H9 (cell line): Measurements from ENCODE around the gene ACTN3. TPM values are rescaled to one million over a fixed set of nuclear protein-coding genes. Genes with fewer than 3 reads are reported as not detected.

Experiments
- DNase-seq: peaks from one replicate; pipeline ENCODE4 v3.0.0-alpha.2; 2017
- H2AFZ ChIP-seq: one replicate; pipeline ENCODE4 v1.6.1; 2013; ENCODE audit warnings: mild to moderate bottlenecking, low read length, control low read depth, moderate library complexity
- H2AK5ac ChIP-seq: 2 replicates; pipeline ENCODE4 v1.6.1; 2013; ENCODE audit warnings: low read length, control low read depth, mixed read lengths; ENCODE audit not compliant: insufficient read length
- H2BK120ac ChIP-seq: one replicate; pipeline ENCODE4 v1.6.1; 2013; ENCODE audit warnings: low read depth, mild to moderate bottlenecking, low read length, control low read depth, inconsistent platforms; ENCODE audit not compliant: poor library complexity, severe bottlenecking
- H2BK12ac ChIP-seq: 2 replicates; pipeline ENCODE4 v1.6.1; 2013; ENCODE audit warnings: low read length, control low read depth, mixed read lengths, low read depth; ENCODE audit not compliant: insufficient read length
- H2BK15ac ChIP-seq: 2 replicates; pipeline ENCODE4 v1.6.1; 2013; ENCODE audit warnings: low read depth, low read length, control low read depth
- H2BK20ac ChIP-seq: one replicate; pipeline ENCODE4 v1.6.1; 2013; ENCODE audit warnings: low read depth, mild to moderate bottlenecking, low read length, control low read depth, inconsistent platforms; ENCODE audit not compliant: poor library complexity, severe bottlenecking
- H2BK5ac ChIP-seq: 2 replicates; pipeline ENCODE4 v1.6.1; 2013; ENCODE audit warnings: low read length, control low read depth, mixed read lengths; ENCODE audit not compliant: insufficient read length
- H3K14ac ChIP-seq: 2 replicates; pipeline ENCODE4 v1.6.1; 2013; ENCODE audit warnings: low read length, control low read depth; ENCODE audit not compliant: insufficient read depth
- H3K18ac ChIP-seq: 2 replicates; pipeline ENCODE4 v1.6.1; 2013; ENCODE audit warnings: low read depth, mild to moderate bottlenecking, mixed read lengths, low read length, control low read depth; ENCODE audit not compliant: insufficient read length
- H3K23ac ChIP-seq: 2 replicates; pipeline ENCODE4 v1.6.1; 2013; ENCODE audit warnings: low read length, control low read depth, mixed read lengths, low read depth; ENCODE audit not compliant: insufficient read length
- H3K23me2 ChIP-seq: 2 replicates; pipeline ENCODE4 v1.6.1; 2013; ENCODE audit warnings: low read depth, mild to moderate bottlenecking, mixed read lengths, low read length, control low read depth; ENCODE audit not compliant: insufficient read length, poor library complexity, severe bottlenecking
- H3K27ac ChIP-seq: 2 replicates; pipeline ENCODE4 v1.5.1; 2013; ENCODE audit warnings: low read length, control low read depth, mixed read lengths, low read depth; ENCODE audit not compliant: insufficient read length
- H3K27me3 ChIP-seq: 2 replicates; pipeline ENCODE4 v1.6.1; 2013; ENCODE audit warnings: low read length, control low read depth, inconsistent platforms; ENCODE audit not compliant: insufficient read depth
- H3K4ac ChIP-seq: 2 replicates; pipeline ENCODE4 v1.6.1; 2013; ENCODE audit warnings: low read depth, mild to moderate bottlenecking, control low read depth, inconsistent platforms, low read length, moderate library complexity
- H3K4me1 ChIP-seq: 2 replicates; pipeline ENCODE4 v1.6.1; 2013; ENCODE audit warnings: low read length, control low read depth, inconsistent platforms; ENCODE audit not compliant: insufficient read depth
- H3K4me2 ChIP-seq: 2 replicates; pipeline ENCODE4 v1.6.1; 2013; ENCODE audit warnings: low read length, control low read depth, mixed read lengths; ENCODE audit not compliant: insufficient read length, insufficient read depth
- H3K56ac ChIP-seq: 2 replicates; pipeline ENCODE4 v1.6.1; 2013; ENCODE audit warnings: low read depth, mild to moderate bottlenecking, mixed read lengths, low read length, control low read depth; ENCODE audit not compliant: insufficient read length
- H3K79me1 ChIP-seq: 2 replicates; pipeline ENCODE4 v1.6.1; 2013; ENCODE audit warnings: low read depth, mild to moderate bottlenecking, moderate library complexity, low read length, control low read depth, inconsistent platforms; ENCODE audit not compliant: insufficient read depth, poor library complexity, severe bottlenecking
- H3K79me2 ChIP-seq: 2 replicates; pipeline ENCODE4 v1.6.1; 2013; ENCODE audit warnings: low read length, control low read depth, inconsistent platforms; ENCODE audit not compliant: insufficient read depth
- H3K9ac ChIP-seq: 2 replicates; pipeline ENCODE4 v1.6.1; 2013; ENCODE audit warnings: low read length, control low read depth, mixed read lengths; ENCODE audit not compliant: insufficient read length; ENCODE audit errors: extremely low read depth
- H3K9me3 ChIP-seq: one replicate; pipeline ENCODE4 v1.6.1; 2013; ENCODE audit warnings: low read depth, low read length, inconsistent platforms; ENCODE audit not compliant: control insufficient read depth
- H3T11ph ChIP-seq: one replicate; pipeline ENCODE4 v1.6.1; 2013; ENCODE audit warnings: mild to moderate bottlenecking, low read length, control low read depth, inconsistent platforms
- H4K20me1 ChIP-seq: one replicate; pipeline ENCODE4 v1.6.1; 2013; ENCODE audit not compliant: control insufficient read depth, insufficient read length, insufficient read depth
- H4K5ac ChIP-seq: 2 replicates; pipeline ENCODE4 v1.6.1; 2013; ENCODE audit warnings: low read depth, mild to moderate bottlenecking, mixed read lengths, low read length, control low read depth; ENCODE audit not compliant: insufficient read length
- H4K8ac ChIP-seq: replicated peaks from 2 replicates; pipeline ENCODE4 v1.6.1; 2013; ENCODE audit warnings: low read length, control low read depth, mixed read lengths, low read depth; ENCODE audit not compliant: insufficient read length
- H4K91ac ChIP-seq: 2 replicates; pipeline ENCODE4 v1.6.1; 2013; ENCODE audit warnings: low read depth, mild to moderate bottlenecking, moderate library complexity, mixed read lengths, low read length, control low read depth; ENCODE audit not compliant: insufficient read length
- H3K27ac Mint-ChIP-seq, 3 experiments: 2 replicates in 2 of 3; 3 replicates in 1 of 3; pipeline ENCODE4 v1.8.0; 2020 to 2021; ENCODE audit warnings: mixed read lengths in 3 of 3, mild to moderate bottlenecking in 1 of 3, moderate library complexity in 1 of 3
- H3K27me3 Mint-ChIP-seq: 2 replicates; pipeline ENCODE4 v1.8.0; 2021; ENCODE audit warnings: low read depth, mild to moderate bottlenecking, moderate library complexity, mixed read lengths
- H3K36me3 Mint-ChIP-seq, 3 experiments: 2 replicates in 2 of 3; 3 replicates in 1 of 3; pipeline ENCODE4 v1.8.0; 2020 to 2021; ENCODE audit warnings: low read depth in 3 of 3, mixed read lengths in 3 of 3; ENCODE audit not compliant: insufficient read depth in 1 of 3
- H3K4me1 Mint-ChIP-seq, 2 experiments: 2 replicates each; pipeline ENCODE4 v1.8.0; 2020; ENCODE audit warnings: mixed read lengths in 2 of 2
- H3K4me3 Mint-ChIP-seq, 2 experiments: 2 replicates in 1 of 2; 3 replicates in 1 of 2; pipeline ENCODE4 v1.8.0; 2020 to 2021; ENCODE audit warnings: mild to moderate bottlenecking in 2 of 2, mixed read lengths in 2 of 2, moderate library complexity in 1 of 2
- H3K9me3 Mint-ChIP-seq, 2 experiments: 2 replicates in 1 of 2; 3 replicates in 1 of 2; pipeline ENCODE4 v1.8.0; 2020; ENCODE audit warnings: mild to moderate bottlenecking in 2 of 2, mixed read lengths in 2 of 2, moderate library complexity in 1 of 2
- CTCF ChIP-seq: fragments of 200-600 bp; sonication (generic); conservative IDR thresholded peaks from 3 replicates; pipeline ENCODE4 v1.8.0; 2021; ENCODE audit warnings: antibody characterized with exemption, mild to moderate bottlenecking
- WGBS: extraction: QIAGEN DNeasy Blood & Tissue Kit; methylation state at CpG from one replicate; pipeline ENCODE4 v1.1.7; 2013; ENCODE audit warnings: missing lambda C conversion rate, low lambda C conversion rate, mixed read lengths; ENCODE audit not compliant: insufficient read length; ENCODE audit errors: extremely low coverage; 5-methylcytosine and 5-hydroxymethylcytosine counted together
- total RNA-seq: library from RNA; stranded (reverse); gene quantifications from 2 replicates; pipeline ENCODE4 v1.2.1, GENCODE V29; 2021

Gene ACTN3
- total RNA-seq, 1 experiment from 2014 or later: 45.7 TPM

GRCh38 chr11:66539170-66539869 lies 7.4 kb upstream of the ACTN3 start:
- Histone ChIP-seq H3K79me1 (no peaks in the 10 kb centered on the region), H4K91ac (no peak overlapping the region), H3K23me2 (no peaks in the 10 kb centered on the region), H2BK20ac (no peak overlapping the region), H3K27ac (no peak overlapping the region), H2AFZ (no peak overlapping the region), H3K9ac (no peak overlapping the region), H4K5ac (no peak overlapping the region), H2BK12ac (no peak overlapping the region), H2BK5ac (no peak overlapping the region), H3T11ph (no peak overlapping the region), H2BK15ac (no peak overlapping the region), H3K4ac (no peak overlapping the region), H4K8ac (no peak overlapping the region), H2AK5ac (no peak overlapping the region), H3K56ac (no peak overlapping the region), H3K9me3 (no peaks in the 10 kb centered on the region), H3K79me2 (no peaks in the 10 kb centered on the region), H4K20me1 (no peaks in the 10 kb centered on the region), H3K14ac (no peak overlapping the region), H2BK120ac (no peak overlapping the region), H3K18ac (no peak overlapping the region), H3K4me1 (no peaks in the 10 kb centered on the region; the same call in 1 of the 2 replicates), H3K4me2 (no peak overlapping the region), H3K23ac (no peak overlapping the region), H3K27me3 (no peaks in the 10 kb centered on the region)
- TF ChIP-seq CTCF: no peak
- no CpG with 5 or more reads among the region's 16 CpGs for WGBS
- DNase-seq: no peak
- Mint-ChIP-seq H3K27me3 (no peaks in the 10 kb centered on the region; the same call in 1 of the 2 replicates), H3K4me3 (no peak overlapping the region), H3K9me3 (no peaks in the 10 kb centered on the region), H3K4me1 (peaks cover 18% of the 10 kb centered on the region in 2 experiments), H3K36me3 (peaks cover 2 to 53% (median 46%) of the 10 kb centered on the region in 3 experiments), H3K27ac (peak overlapping the region in 2 of 3 experiments; percentile 18 to 83; a peak in 2 of 7 replicates)
